HG03442 (cell line): ENCODE data around the gene OR2J3.
"Not testable (repeated sequence)": the region's sequence is repeated elsewhere in the genome, so short reads cannot be mapped to it uniquely, and the experiment has no call there.

ENCODE experiments used
- ATAC-seq: cut with Tn5 transposase; IDR thresholded peaks from one replicate; pipeline ENCODE4 v1.9.1; 2021; ENCODE audit warnings: mild to moderate bottlenecking, moderate library complexity; ENCODE audit not compliant: unreplicated experiment

OR2J3 gene

GRCh38 chr6:29107758-29108157 lies at the start of gene OR2J3:
Gene OR2J3, plus strand, starts transcription at chr6:29108058. Its CDS starts 3,833 bp downstream, at chr6:29111891.
- no peak for ATAC-seq

GRCh38 chr6:29071831-29072723 lies 35.8 kb upstream of the OR2J3 start:
- ATAC-seq = no peak

GRCh38 chr6:29079203-29079602 lies 28.7 kb upstream of the OR2J3 start:
- ATAC-seq = no peak

- ATAC-seq = no peak
Measured at GRCh38 chr6:29081312-29081711, 26.5 kb upstream of the OR2J3 start.

- no peak for ATAC-seq
Measured at GRCh38 chr6:29082457-29082856, 25.4 kb upstream of the OR2J3 start.

DNA sequence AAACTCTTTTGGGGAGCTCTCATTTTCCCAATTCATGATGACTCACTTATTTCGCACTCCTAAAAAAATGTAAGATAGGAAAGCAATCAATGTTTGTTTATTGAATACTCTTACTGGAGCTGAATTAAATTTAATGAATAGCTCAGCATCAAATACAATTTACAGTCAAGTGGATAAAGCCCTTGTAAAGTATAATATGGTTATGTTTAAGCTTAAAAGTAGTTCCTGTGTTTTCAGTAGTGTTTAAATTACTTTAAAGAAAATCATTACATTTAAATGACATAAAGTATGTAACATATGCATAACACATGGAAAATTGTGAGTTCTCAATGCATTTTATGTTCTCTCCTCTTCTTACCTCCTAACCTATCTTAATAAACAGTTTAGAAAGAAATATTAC lies 20.6 kb upstream of the OR2J3 start, which contains the start of gene OR2B3:
Gene OR2B3 (minus strand): TSS at position 101 of the 400 bp plus-strand sequence. CDS start 65 bp downstream, at position 36.
- ATAC-seq = no peak

- ATAC-seq = no peak
Measured at GRCh38 chr6:29092957-29093356, 14.9 kb upstream of the OR2J3 start.

GRCh38 chr6:29097803-29098202 lies 10.1 kb upstream of the OR2J3 start:
- no peak for ATAC-seq

GRCh38 chr6:29099190-29099589 lies 8.7 kb upstream of the OR2J3 start, which contains the start of gene OR2J1:
Gene OR2J1, plus strand, starts transcription at chr6:29099490. Its CDS starts 1,453 bp downstream, at chr6:29100943.
- ATAC-seq = no peak

DNA sequence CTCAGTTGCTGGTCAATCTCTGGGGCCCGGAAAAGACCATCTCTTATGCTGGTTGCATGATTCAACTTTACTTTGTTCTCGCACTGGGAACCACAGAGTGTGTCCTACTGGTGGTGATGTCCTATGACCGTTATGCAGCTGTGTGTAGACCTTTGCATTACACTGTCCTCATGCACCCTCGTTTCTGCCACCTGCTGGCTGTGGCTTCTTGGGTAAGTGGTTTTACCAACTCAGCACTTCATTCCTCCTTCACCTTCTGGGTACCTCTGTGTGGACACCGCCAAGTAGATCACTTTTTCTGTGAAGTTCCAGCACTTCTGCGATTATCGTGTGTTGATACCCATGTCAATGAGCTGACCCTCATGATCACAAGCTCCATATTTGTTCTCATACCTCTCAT lies 4.3 kb downstream of the OR2J3 start:
- no peak for ATAC-seq

DNA sequence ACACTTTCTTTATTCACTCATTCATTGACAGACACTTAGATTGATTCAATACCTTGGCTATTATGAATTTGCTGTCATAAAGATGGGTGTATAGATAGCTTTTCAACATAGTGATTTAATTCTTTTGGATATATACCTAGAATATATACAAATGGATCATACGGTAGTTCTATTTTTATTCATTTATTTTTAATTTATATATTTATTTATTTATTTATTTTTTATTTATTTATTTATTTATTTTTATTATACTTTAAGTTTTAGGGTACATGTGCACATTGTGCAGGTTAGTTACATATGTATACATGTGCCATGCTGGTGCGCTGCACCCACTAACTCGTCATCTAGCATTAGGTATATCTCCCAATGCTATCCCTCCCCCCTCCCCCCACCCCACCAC lies 7.1 kb downstream of the OR2J3 start:
- not testable (repeated sequence) for ATAC-seq

GRCh38 chr6:29129326-29130012 lies 21.6 kb downstream of the OR2J3 start:
- no peak for ATAC-seq

DNA sequence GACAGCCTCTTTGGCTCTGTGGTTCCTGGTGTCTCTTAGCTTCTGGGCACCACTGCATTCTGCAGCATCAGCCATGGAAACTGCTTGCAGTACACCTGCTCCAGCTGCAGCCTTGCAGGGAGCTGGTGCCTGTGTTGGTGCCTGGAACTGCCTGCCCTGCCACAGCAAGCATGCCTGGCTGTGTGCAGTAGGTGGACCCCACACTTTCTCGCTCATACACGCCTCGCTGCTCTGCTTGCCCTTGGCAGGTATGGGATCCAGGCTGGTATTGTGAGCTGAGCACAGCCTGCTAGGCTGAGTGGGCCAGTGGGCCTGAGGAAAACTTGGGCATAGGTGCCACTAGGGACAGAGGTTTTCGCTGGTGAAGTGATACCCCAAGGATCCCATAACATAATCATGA lies 22.8 kb downstream of the OR2J3 start:
- ATAC-seq = no peak

DNA sequence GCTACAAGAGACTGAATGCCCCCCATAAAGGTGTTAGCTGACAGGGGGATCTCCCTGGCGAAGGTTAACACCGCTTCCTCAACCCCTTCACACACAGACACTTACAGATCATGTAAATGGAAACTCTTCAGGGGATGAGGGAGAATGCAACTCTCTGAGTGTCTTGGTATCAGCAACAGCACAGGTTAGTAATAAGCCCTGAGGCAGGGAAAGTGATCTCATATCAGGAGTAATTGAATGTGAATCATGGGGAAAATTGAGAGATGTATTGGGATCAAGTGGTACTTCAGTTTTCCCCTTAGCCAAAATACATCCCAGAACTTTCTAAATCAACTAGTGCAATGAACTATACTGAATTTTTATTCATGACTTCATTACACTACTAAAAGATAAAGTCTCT lies 23.8 kb downstream of the OR2J3 start:
- ATAC-seq = no peak

DNA sequence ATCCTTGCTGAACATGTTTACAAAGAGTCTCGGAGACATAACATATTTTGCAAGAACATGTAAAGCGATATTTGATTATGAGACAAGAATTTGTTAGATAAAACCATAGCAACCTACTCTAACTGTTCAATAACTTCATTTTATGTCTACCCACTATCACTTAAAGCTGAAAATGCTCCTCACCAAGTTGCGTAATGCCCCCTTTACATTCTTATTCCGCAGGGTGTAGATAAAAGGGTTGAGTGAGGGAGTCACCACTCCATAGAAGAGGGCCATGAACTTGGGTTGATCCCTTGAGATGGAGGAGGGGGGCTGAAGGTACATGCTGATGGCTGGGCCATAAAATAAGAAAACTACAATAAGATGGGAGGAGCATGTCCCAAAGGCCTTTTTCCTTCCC lies 29.9 kb downstream of the OR2J3 start:
- ATAC-seq = no peak

DNA sequence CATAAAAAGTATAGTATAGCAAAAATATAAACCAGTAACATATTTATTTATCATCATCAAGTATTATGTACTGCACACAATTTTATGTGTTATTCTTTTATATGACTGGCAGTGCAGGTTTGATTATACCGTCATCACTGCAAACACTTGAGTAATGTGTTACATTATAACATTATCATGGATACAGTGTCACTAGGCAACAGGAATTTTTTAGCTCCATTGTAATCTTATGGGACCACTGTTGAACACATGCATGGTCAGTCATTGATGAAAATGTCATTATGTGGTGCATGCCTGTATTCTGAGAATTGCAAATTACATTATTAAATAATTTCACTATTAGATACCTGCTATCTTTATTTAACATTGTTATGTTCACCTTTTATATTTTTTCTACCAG lies 33.7 kb downstream of the OR2J3 start:
- no peak for ATAC-seq

DNA sequence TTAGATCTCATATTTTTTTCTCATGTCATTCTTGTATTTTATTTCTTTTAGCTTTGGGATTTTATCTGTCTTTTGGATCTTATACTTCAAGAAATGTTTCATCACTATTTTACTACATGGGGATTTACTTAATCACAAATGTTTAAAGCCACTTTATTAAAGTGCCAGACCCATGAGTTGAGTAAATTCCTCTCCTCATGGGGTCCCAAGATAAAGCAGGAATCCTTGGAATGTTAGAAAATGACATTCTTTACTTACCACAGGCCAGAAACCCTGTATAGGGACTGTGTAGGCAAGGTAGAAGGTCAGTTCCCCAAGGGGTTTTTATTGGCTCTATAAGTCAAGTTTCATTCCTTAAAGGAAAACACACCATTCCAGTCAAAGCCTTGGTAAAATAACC lies 34.5 kb downstream of the OR2J3 start:
- ATAC-seq = no peak

GRCh38 chr6:29146179-29146578 lies 38.3 kb downstream of the OR2J3 start:
- no peak for ATAC-seq

GRCh38 chr6:29147074-29147473 lies 39.2 kb downstream of the OR2J3 start:
- no peak for ATAC-seq

DNA sequence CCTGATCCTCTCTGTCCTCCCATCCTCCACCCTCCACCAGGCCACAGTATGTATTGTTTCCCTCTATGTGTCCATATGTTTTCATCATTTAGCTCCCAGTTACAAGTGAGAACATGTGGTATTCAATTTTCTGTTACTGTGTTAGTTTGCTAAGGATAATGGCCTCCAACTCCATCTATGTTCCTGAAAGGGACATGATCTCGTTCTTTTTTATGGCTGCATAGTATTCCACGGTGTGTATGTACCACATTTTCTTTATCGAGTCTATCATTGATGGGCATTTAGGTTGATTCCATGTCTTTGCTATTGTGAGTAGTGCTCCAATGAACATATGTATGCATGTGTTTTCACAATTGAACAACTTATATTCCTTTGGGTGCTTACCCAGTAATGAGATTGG lies 41.6 kb downstream of the OR2J3 start:
- not testable (repeated sequence) for ATAC-seq

DNA sequence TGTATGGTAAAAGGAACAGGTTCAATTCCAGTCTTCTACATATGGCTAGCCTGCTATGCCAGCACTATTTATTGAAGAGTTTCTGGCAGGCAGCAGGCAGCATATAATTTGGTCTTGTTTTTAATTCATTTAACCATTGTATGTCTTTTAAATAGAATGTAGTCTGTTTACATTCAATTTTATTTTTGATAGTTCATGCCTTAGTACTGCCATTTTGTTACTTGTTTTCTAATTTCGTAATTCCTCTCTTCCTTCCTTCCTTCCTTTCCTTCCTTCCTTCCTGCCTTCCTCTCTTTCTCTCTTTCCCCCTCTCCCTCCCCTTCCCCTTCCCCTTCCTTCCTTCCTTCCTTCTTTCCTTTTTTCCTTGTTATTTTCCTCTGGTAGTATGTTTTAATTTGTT lies 45.2 kb downstream of the OR2J3 start:
- no peak for ATAC-seq

GRCh38 chr6:29155182-29155581 lies 47.3 kb downstream of the OR2J3 start:
- ATAC-seq = not testable (repeated sequence)
